ENCODE measurements around the gene SETD3. TPM values are rescaled to one million over a fixed set of nuclear protein-coding genes. Genes with fewer than 3 reads are reported as not detected.

The SETD3 gene
- total RNA-seq, 3 donors from 2014 or later: 61.6 to 119 (median 61.6) TPM

GRCh38 chr14:99518441-99519346, 38.0 kb upstream of the SETD3 start:
- H3K4me1 ChIP-seq (ENCODE audit: low read depth): peaks cover 15% of the 10 kb centered on the region

GRCh38 chr14:99517643-99518381, 37.2 kb upstream of the SETD3 start:
- ATAC-seq: no peak
- peak in 1 of 3 donors; percentile 52 for DNase-seq
- Histone ChIP-seq H3K4me1 (ENCODE audit: low read depth) (peaks cover 8% of the 10 kb centered on the region), H3K9me3 (no peaks in the 10 kb centered on the region), H3K36me3 (ENCODE audit: low read depth) (no peaks in the 10 kb centered on the region), H3K4me3 (no peak overlapping the region)
- no peak for TF ChIP-seq CTCF (IDR thresholded peaks at IDR 0.05)
- intact Hi-C loops (cut with DNase I, micrococcal nuclease): loop anchor here (2.0 kb wide), 2 partner anchors 109 to 111 kb away; no protein-coding TSS in a partner anchor

More at GRCh38 chr14:99518441-99519346, 38.0 kb upstream of the SETD3 start:
- no peaks in the 10 kb centered on the region for H3K36me3 ChIP-seq (ENCODE audit: low read depth)
- intact Hi-C loops (cut with DNase I, micrococcal nuclease): loop anchor here (2.0 kb wide), 2 partner anchors 108 to 110 kb away; no protein-coding TSS in a partner anchor
- ATAC-seq (peak; percentile 87), DNase-seq (peak; percentile 79 to 92 (median 91))
- no peak overlapping the region for H3K4me3 ChIP-seq
- no peaks in the 10 kb centered on the region for H3K9me3 ChIP-seq
- peak; percentile 97 for TF ChIP-seq CTCF (IDR thresholded peaks at IDR 0.05)

- TF ChIP-seq CTCF (IDR thresholded peaks at IDR 0.05): no peak
- intact Hi-C loops (cut with DNase I, micrococcal nuclease): no loop called here
- ATAC-seq (no peak), DNase-seq (no peak)
- Histone ChIP-seq H3K4me1 (ENCODE audit: low read depth) (peaks cover 8% of the 10 kb centered on the region), H3K9me3 (no peaks in the 10 kb centered on the region), H3K36me3 (ENCODE audit: low read depth) (no peaks in the 10 kb centered on the region), H3K4me3 (no peak overlapping the region)
These were observed 36.4 kb upstream of the SETD3 start for GRCh38 chr14:99516871-99517642.

GRCh38 chr14:99516156-99516870, 35.7 kb upstream of the SETD3 start:
- H3K9me3 ChIP-seq: no peaks in the 10 kb centered on the region
- intact Hi-C loops (cut with DNase I, micrococcal nuclease): no loop called here
- no peaks in the 10 kb centered on the region for H3K36me3 ChIP-seq (ENCODE audit: low read depth)
- DNase-seq (peak in 1 of 3 donors; percentile 28), ATAC-seq (no peak)
- peaks cover 8% of the 10 kb centered on the region for H3K4me1 ChIP-seq (ENCODE audit: low read depth)
- H3K4me3 ChIP-seq: no peak overlapping the region
- TF ChIP-seq CTCF (IDR thresholded peaks at IDR 0.05): no peak
